ENCODE results near the gene ZDHHC11.
"Not testable (repeated sequence)": the region's sequence is repeated elsewhere in the genome, so short reads cannot be mapped to it uniquely, and the experiment has no call there.

ZDHHC11 gene

GRCh38 chr5:878677-879076 lies 27.9 kb upstream of the ZDHHC11 start:
- not testable (repeated sequence) for DNase-seq (ENCODE audit: low read depth)

GRCh38 chr5:878125-878524 lies 27.3 kb upstream of the ZDHHC11 start:
- DNase-seq (ENCODE audit: low read depth): no peak

DNA sequence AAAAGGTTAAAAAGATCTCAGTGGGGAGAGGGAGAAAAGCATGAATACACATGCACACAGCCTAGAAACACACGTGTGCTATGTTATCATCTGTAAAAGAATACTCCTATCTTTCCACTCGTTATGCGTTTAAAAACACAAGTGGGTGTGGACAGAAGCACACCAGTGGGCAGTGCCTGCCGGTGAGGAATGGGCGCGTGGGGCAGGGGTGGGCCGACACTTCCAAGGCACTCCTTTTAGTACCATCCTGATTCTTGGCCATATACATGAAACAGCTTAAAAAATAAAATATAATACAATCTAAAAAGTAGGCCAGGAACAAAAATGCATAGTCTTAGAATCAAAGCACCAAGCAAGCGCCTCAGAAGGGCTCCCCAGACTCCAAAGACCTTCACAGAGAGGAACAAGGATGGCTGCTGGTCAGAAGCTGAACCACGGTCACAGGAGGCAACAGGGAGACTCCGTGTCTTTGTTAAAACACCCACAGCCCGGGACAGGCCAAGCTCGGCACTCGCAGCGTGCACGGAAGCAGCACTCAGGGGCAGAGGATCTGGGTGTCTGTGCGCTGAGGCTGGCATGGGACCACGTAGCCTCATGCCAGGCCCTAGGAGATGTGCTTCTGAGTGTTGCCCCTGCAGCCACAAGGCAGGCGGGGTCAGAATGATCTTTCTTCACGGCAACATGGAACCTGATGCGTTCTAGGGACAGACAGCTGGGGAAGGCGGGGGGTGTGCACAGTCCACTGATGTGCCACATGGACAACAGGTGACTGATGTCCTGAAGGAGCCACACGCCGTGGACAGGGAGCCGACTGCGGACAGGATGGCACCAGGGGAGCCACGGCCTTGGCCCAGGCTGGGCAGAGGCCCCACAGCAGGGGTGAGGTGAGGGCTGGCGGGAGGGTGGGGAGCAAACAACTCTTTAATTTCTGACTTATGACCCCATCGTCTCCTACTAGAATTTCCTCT lies 25.9 kb upstream of the ZDHHC11 start:
- DNase-seq (ENCODE audit: low read depth): no peak

- DNase-seq (ENCODE audit: low read depth): no peak
Measured at GRCh38 chr5:875931-876330, 25.1 kb upstream of the ZDHHC11 start.

DNA sequence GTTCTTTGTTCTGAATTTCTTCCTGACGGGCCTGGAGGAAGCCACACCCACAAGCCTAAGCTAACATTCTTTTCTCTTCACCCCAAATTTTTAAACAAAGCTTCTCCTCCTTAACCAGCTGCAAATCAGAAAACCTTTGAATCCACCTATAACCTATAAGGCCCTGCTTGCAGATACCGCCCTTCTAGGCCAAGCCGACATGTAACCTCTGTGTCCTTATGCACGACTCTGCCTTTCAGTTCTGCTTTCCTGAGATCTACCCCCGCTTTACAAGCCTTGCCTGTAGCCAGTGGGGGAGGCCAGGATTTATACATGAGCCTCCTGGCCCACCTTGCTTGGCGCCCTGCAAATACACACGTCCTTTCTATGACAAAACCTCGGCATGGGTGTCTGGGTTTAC lies 22.5 kb upstream of the ZDHHC11 start:
- no peak for DNase-seq (ENCODE audit: low read depth)

- no peak for DNase-seq (ENCODE audit: low read depth)
Measured at GRCh38 chr5:872301-872700, 21.5 kb upstream of the ZDHHC11 start.

GRCh38 chr5:871596-872298 lies 21.0 kb upstream of the ZDHHC11 start:
- DNase-seq (ENCODE audit: low read depth): no peak

DNA sequence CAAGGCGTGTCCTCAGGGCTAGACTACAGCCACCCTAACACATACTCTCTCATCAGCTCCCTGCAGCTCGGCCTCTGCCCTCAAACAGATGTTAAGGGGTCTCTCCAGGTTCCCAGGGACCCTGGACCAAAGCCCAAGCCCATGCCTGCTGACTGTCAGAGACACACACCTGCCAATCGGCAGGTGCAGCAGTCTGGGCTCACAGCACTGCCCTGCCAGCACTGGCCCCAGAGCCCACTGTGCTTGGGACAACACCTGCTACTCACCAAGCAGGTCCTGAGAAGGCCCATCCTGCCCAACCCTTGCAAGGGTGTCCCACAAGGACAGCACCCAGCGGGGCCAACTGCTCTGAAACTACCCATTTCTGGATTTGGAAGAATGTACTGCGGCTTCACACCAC lies 20.2 kb upstream of the ZDHHC11 start:
- DNase-seq (ENCODE audit: low read depth): no peak

DNA sequence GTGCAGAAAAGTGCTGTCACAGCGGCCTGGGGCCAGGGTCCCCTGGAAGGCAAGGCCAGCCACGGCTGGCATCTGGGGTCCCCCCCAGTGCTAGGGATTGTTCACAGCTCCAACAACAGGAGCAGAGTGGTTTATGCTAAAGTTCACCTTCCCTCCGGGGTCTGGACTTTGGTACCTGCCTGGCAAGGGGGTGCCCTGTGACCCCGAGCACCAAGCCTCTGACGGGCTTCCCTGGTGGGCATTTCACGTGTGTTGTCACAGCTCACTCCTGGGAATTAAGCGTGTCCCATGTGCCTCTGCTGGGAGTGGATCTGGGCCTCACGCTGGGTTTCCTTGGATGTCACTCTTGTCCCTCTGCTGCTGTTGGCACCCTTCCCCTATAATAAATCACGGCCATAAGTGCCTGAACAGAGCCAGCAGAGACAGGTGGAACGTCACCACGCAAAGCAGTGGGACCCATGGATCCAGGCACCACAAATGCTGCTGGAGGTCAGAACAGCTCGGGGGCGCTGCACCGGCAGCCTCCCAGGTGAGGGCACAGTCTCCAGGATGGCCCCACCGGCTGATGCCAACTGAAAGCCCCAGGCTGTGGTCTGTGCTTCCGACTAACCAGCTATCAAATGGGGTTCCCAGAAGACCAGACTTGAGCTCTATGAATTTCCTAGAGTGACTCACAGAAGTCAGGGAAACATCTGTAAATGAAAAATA lies 17.8 kb upstream of the ZDHHC11 start:
- no peak for DNase-seq (ENCODE audit: low read depth)

- DNase-seq (ENCODE audit: low read depth): no peak
Measured at GRCh38 chr5:867300-867870, 16.6 kb upstream of the ZDHHC11 start.

DNA sequence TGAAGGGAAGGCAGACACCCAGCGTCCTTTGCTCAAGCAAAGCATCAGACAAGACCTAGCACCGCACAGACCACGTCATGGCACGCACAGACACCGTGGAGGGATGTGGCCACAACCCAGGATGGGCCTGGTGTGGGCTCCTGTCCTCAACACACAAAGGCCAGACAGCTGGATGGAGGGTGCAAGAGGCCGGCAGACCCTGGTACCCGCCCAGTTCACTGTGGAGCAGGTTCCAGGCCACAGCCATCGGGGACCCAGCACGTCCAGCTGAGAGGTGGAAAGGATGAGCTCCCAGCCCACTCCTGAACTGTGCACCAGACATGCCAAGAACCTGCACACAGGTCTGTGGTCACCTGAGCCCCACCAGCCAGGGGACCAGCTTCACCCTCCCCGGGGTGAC lies 15.0 kb upstream of the ZDHHC11 start:
- DNase-seq (ENCODE audit: low read depth): no peak

DNA sequence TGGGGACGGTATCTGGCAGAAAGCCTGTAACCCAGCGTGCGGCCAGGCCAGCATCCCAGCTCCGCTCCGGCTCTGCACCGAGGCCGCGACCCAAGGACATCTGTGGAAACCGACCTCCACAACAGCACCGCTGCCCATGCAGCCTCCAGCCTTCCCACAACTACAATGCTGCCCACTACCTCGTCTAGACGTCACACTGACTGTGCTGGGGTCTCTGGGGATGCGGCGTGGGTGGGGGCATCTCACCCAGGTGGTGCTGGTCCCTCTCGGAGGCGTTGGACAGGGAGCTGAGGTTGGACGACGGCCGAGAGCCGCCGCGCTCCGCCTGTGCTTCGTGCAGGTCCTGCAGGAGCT lies 14.4 kb upstream of the ZDHHC11 start:
- DNase-seq (ENCODE audit: low read depth): no peak

GRCh38 chr5:864492-865167 lies 13.8 kb upstream of the ZDHHC11 start:
- no peak for DNase-seq (ENCODE audit: low read depth)

- DNase-seq (ENCODE audit: low read depth): no peak
Measured at GRCh38 chr5:863244-863805, 12.5 kb upstream of the ZDHHC11 start.

DNA sequence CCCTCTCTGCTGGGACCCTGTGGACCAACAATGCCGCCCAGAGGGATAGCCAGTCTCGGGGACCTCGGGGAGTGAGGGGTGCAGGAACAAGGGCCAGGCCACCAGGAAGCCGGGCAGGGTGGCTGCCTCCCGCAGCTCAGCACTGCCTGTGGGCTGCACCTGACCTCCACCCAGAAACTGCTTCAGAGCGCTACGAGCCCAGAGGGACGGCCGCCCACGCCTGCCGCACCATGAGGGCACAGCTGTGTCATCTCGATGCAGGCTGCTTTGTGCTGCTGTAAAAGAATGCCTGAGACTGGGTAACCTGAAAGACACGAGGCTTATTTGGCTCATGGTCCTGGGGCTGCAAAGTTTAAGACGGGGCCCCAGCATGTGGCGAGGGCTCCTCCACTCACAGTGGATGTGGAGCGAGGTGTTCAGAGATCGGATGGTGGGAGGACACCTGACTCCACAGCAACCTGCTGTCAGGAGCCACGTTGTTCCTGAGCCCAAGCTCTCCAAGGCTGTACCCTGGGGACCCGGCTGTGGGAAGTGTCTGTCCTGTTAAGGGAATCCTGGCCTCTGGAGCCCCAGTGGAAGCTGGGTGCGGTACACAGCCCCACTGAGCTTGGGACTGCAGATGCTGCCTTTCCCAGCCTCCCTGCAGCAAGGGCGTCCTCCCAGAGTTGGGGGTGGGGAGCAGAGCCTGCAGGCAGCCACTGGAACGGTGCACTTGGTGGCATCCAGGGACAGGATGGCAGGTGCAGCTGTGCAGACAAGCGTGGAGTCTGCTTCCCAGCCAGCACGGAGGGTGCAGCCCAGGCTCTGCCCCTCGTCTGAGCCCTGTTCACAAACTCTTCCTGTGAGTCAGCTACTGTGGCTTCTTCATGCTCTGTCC lies 11.8 kb upstream of the ZDHHC11 start:
- DNase-seq (ENCODE audit: low read depth): peak; percentile 21

DNA sequence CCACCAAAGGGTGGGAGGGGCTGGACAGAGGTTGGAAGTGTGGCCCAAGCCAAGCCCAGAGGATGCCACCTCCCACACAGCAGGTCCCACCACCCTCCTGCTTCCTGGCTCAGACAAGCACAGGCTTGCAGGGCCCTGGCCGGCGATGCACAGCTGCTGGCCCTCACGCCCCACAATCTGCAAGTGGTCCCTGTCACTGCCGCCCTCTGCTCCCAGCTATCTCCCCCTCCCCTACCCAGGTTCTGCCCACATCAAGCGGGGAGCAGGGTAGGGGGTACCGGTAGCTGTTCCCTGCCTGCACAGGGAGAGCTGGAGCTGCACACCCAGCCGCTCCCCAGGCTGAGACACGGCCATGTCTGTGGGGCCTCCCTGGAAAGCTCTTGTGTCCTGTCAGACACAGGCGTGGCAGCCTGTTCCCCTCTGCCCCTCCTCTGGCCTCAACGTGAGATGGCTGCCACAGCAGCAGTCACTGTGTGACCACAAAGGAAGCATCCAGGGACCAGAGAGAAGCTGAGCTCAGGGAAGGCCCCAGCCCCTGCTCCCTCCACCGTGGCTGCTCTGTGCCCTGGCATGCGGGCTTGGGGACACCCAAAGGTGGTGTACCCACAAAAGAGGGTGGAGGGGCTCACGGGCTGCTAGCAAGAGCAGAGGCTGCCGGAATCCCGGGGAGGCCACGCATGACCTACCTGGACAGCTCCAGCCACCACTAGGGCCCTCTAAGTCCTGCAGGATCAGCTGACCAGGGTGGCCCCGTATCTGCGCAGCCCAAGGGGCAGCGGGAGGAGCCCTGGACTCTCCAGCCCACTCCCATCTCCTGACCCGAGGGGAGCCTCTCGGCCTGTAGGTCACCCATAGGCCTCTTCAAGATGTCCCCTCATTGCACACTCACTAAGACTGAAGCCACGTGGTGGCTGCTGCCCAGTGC lies 10.9 kb upstream of the ZDHHC11 start:
- DNase-seq (ENCODE audit: low read depth): no peak

DNA sequence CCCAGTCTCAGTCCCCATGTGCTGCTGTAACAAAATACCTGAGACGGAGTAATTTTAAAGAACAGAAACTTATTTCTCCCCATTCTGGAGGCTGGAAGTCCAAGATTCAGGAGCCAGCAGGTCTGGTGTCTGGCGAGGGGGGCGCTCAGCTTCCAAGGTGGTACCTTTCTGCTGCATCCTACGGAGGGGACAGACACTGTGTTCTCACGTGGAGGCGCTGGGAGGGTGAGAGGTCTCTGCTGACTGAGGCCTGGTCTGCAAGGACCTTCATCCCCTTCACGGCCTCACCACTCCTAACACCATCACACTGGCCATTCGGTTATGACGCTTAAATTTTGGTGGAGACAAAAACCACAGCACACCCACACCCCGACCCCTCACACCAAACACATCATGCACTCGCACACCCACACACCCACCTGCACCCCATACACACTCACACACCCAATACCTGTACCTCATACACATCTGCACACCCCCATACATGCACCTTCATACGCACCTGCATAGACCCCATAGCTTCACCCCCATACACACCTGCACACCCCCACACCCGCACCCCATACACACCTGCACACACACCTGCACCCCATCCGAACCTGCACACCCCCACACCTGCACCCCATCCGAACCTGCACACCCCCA lies 9.8 kb upstream of the ZDHHC11 start:
- no peak for DNase-seq (ENCODE audit: low read depth)

DNA sequence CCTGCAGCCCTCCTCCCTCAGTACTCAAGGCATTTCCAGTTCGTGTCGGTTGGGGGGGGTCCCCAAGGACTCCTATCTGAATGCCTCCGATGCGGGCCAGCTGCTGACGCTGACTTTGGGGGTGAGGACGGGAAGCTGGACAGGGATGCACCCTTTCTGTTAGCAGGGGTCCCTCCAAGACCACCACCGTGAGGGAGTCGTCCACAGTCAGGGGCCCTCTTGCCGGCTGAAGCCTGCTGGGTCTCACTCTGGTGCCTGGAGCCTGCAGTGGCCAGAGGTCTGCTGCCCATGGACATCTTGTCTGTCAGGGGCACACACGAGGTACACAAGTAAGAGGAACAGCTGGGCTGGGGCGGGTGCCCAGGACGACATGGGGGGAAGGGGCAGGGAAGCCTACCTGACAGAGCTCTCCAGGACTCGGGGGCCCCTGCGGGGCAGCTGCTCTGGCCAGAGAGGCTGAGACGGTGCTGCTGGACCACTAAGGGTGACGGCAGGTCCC lies 9.1 kb upstream of the ZDHHC11 start:
- no peak for DNase-seq (ENCODE audit: low read depth)

DNA sequence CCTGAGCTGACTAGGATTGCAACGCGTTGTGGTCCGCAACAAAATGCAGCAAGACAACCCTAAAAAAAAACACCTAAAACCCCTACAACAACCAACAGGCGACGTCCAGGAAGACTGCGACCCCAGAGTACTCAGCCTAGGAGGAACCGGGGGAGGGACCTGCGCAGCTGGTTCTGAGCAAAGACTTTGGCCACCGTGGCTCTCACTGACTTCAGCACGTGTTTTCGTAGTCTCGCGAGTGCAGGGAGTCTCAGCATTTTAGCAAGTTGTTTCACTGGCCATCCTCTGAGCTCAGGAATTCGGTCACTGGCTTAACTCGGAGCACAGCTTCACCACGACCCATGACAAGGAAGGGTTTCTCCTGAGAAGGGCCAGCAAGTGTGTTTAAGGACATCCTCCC lies 8.6 kb upstream of the ZDHHC11 start:
- DNase-seq (ENCODE audit: low read depth): no peak
